COLO668 (cell line): ENCODE measurements around the gene SRCIN1.
A peak's percentile ranks its signal among the peaks of the same experiment; 100 is the strongest.
"Not testable (repeated sequence)": the region's sequence is repeated elsewhere in the genome, so short reads cannot be mapped to it uniquely, and the experiment has no call there.

Source experiments
- DNase-seq: peaks from one replicate; lab custom pipeline; 2025; ENCODE audit not compliant: unreplicated experiment; lab: John Stamatoyannopoulos, UW

Gene SRCIN1

GRCh38 chr17:38528141-38528540, 77.6 kb downstream of the SRCIN1 start:
- not testable (repeated sequence) for DNase-seq

- not testable (repeated sequence) for DNase-seq
Observed at GRCh38 chr17:38526526-38526925, 79.2 kb downstream of the SRCIN1 start.

GRCh38 chr17:38512473-38513058, 93.2 kb downstream of the SRCIN1 start:
- no peak for DNase-seq

GRCh38 chr17:38511150-38512108, 94.3 kb downstream of the SRCIN1 start:
- DNase-seq, result no peak

GRCh38 chr17:38510421-38511149, 95.2 kb downstream of the SRCIN1 start:
- peak; percentile 38 for DNase-seq

- DNase-seq, result no peak
Observed at GRCh38 chr17:38509772-38510420, 95.9 kb downstream of the SRCIN1 start.

GRCh38 chr17:38508954-38509771, 96.6 kb downstream of the SRCIN1 start:
- peak; percentile 76 for DNase-seq

- DNase-seq, result no peak
Observed at GRCh38 chr17:38508570-38508950, 97.2 kb downstream of the SRCIN1 start.

- no peak for DNase-seq
Observed at GRCh38 chr17:38507921-38508569, 97.7 kb downstream of the SRCIN1 start.

GRCh38 chr17:38507436-38507835, 98.3 kb downstream of the SRCIN1 start:
- DNase-seq, result no peak

GRCh38 chr17:38504216-38504615, 101.5 kb downstream of the SRCIN1 start:
- DNase-seq, result no peak

GRCh38 chr17:38503286-38503913, 102.4 kb downstream of the SRCIN1 start:
- DNase-seq, result not testable (repeated sequence)

GRCh38 chr17:38501718-38502117, 104.0 kb downstream of the SRCIN1 start:
- not testable (repeated sequence) for DNase-seq

- not testable (repeated sequence) for DNase-seq
Observed at GRCh38 chr17:38499230-38499629, 106.5 kb downstream of the SRCIN1 start.

- DNase-seq, result no peak
Observed at GRCh38 chr17:38498353-38498752, 107.4 kb downstream of the SRCIN1 start.

- not testable (repeated sequence) for DNase-seq
Observed at GRCh38 chr17:38497656-38498055, 108.1 kb downstream of the SRCIN1 start.

- not testable (repeated sequence) for DNase-seq
Observed at GRCh38 chr17:38494152-38494551, 111.6 kb downstream of the SRCIN1 start.

GRCh38 chr17:38492067-38493040, 113.4 kb downstream of the SRCIN1 start:
- DNase-seq, result peak; percentile 83
